WERI-Rb-1 (cell line): ENCODE measurements around the gene KCNC3.
A peak's percentile ranks its signal among the peaks of the same experiment; 100 is the strongest.

Experiments used
- DNase-seq: peaks from one replicate; pipeline ENCODE4 v3.0.0-alpha.2; 2020
- H3K27ac ChIP-seq: fragments of 250-450 bp; sonication (Bioruptor Pico); 2 replicates; pipeline ENCODE4 v1.5.1; 2020; ENCODE audit warnings: mild to moderate bottlenecking, moderate library complexity
- H3K27me3 ChIP-seq: fragments of 250-450 bp; sonication (Bioruptor Pico); 2 replicates; pipeline ENCODE4 v1.5.1; 2021; ENCODE audit warnings: mild to moderate bottlenecking, low read depth, moderate library complexity; ENCODE audit not compliant: insufficient read depth, severe bottlenecking
- H3K36me3 ChIP-seq: fragments of 250-450 bp; sonication (Bioruptor Pico); 2 replicates; pipeline ENCODE4 v1.5.1; 2020; ENCODE audit warnings: mild to moderate bottlenecking, moderate library complexity
- H3K4me3 ChIP-seq: 2 replicates; pipeline ENCODE4 v1.5.1; 2011; ENCODE audit warnings: low read depth, mild to moderate bottlenecking, control low read depth, low read length
- H3K9me3 ChIP-seq: fragments of 250-450 bp; sonication (Bioruptor Pico); 2 replicates; pipeline ENCODE4 v1.5.1; 2021; ENCODE audit warnings: mild to moderate bottlenecking, moderate library complexity; ENCODE audit not compliant: severe bottlenecking
- TF ChIP-seq, protein P1 (sequence below): IDR thresholded peaks from 2 replicates; pipeline ENCODE4 v1.5.1; 2011; ENCODE audit warnings: low read depth, mild to moderate bottlenecking, control low read depth, inconsistent platforms, low read length

Gene KCNC3

DNA sequence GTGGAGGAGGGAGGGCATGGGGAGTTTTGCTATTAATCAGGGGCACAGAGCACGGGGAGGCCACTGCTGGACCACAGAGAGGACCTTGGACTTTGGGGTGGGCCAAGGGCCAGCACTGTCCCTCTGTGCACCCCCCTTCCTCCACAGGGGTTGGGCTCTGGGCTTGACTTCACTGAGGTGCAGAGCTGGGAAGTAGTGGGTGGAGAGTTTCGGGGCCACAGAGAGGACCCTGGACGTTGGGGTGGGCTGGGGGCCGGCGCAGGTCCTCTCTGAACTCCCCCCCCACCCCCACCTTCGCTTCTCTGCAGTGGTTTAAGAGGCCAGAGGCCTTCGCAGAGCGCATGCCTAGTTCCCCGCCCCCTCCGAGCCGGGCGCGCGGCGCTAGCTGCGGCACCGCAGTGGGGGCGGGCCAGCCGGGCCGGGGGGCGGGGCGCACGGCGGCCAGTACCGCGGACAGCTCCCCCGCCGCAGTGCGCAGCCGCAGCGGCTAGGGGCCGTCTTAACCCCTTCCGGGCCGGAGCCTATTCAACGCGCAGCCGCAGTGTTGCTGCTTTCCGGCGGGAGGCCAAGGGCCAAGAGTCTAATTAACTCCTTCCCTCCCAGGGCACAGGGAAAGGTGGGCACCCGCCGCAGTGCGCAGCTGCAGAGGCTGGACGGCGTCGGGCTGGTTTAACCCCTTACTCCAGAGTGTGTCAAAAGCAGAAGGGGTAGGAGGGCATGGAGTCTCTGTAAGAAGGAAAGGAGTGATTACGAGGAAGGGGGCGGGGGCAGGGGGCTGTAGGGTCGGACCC is 3.7 kb downstream of the KCNC3 start:
- TF ChIP-seq, protein P1, sequence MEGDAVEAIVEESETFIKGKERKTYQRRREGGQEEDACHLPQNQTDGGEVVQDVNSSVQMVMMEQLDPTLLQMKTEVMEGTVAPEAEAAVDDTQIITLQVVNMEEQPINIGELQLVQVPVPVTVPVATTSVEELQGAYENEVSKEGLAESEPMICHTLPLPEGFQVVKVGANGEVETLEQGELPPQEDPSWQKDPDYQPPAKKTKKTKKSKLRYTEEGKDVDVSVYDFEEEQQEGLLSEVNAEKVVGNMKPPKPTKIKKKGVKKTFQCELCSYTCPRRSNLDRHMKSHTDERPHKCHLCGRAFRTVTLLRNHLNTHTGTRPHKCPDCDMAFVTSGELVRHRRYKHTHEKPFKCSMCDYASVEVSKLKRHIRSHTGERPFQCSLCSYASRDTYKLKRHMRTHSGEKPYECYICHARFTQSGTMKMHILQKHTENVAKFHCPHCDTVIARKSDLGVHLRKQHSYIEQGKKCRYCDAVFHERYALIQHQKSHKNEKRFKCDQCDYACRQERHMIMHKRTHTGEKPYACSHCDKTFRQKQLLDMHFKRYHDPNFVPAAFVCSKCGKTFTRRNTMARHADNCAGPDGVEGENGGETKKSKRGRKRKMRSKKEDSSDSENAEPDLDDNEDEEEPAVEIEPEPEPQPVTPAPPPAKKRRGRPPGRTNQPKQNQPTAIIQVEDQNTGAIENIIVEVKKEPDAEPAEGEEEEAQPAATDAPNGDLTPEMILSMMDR = no peak
- no peaks in the 10 kb centered on the region for H3K27me3 ChIP-seq
- peak overlapping the region; percentile 90 for H3K27ac ChIP-seq
- peak; percentile 93 for DNase-seq
- H3K36me3 ChIP-seq = peaks cover 9% of the 10 kb centered on the region
- H3K4me3 ChIP-seq = peak overlapping the region; percentile 40
- H3K9me3 ChIP-seq = no peaks in the 10 kb centered on the region

DNA sequence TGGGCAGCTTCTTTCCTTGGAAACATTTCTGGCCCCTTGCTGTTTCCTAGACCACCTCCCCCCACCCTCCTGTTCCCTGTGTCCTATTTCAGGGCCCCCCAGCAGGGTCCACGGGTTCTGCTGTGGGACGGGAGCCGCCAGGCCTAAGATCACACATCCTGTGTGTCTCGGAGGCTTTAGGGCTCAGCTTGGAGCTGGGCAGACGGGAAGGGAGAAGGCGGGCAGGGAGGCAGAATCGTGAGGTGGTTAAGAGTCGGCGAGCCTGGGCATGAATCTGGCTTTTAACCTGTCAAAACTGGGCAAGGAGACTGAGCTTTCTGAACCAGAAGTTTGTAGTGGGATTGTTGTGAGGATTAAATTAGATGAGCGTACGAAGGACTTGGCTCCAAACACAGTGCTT is 4.8 kb downstream of the KCNC3 start:
- Histone ChIP-seq H3K27ac (peak overlapping the region; percentile 90), H3K9me3 (no peaks in the 10 kb centered on the region), H3K4me3 (no peak overlapping the region), H3K36me3 (peaks cover 9% of the 10 kb centered on the region), H3K27me3 (no peaks in the 10 kb centered on the region)
- TF ChIP-seq, protein P1 = no peak
- DNase-seq = no peak

DNA sequence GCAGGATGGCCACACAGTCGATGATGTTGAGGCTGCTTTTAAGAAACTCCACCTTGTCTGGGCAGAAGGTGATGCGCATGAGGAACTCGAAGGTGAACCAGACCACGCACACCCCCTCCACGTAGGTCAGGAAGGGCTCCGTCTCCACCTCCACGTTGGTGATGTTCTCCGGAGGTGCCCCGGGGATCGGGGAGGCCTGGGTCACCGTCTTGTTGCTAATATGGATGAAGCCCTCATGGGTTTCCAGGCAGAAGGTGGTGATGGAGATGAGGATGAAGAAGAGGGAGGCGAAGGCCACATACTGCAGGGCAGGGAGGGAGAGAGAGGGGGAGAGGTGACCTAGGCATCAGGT is 5.4 kb downstream of the KCNC3 start:
- peak overlapping the region; percentile 90 for H3K27ac ChIP-seq
- peaks cover 9% of the 10 kb centered on the region for H3K36me3 ChIP-seq
- no peak for DNase-seq
- no peak overlapping the region for H3K4me3 ChIP-seq
- TF ChIP-seq, protein P1 = no peak
- no peaks in the 10 kb centered on the region for H3K9me3 ChIP-seq
- H3K27me3 ChIP-seq = no peaks in the 10 kb centered on the region

DNA sequence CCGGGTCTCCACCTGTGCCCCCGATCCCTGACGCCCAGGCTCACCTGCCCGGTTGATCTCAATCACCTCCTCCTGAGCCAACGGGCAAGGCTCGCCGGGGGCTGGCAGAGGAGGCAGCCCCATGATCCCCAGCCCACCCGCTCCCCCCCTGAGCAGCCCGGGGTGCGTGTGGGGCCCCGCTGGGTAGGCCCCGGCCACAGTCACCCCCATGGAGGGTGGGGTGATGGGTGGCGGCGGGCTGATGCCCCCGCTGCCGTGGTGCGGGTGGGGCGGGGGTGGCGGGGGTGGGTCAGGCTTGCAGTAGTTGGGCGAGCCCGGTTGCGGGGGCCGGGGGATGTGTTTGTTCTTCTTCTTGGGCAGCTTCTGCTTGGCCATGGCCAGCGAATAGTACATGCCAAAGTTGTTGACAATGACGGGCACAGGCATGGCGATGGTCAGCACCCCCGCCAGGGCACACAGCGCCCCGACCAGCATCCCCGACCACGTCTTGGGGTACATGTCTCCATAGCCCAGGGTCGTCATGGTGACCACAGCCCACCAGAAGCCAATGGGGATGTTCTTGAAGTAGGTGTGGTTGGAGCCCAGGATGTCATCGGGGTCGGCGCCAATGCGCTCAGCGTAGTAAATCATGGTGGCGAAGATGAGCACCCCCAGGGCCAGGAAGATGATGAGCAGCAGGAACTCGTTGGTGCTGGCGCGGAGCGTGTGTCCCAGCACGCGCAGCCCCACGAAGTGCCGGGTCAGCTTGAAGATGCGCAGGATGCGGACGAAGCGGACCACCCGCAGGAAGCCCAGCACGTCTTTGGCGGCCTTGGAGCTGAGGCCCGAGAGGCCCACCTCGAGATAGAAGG is 6.0 kb downstream of the KCNC3 start:
- Histone ChIP-seq H3K9me3 (no peaks in the 10 kb centered on the region), H3K27ac (no peak overlapping the region; the same call in 1 of the 2 replicates), H3K4me3 (no peak overlapping the region), H3K36me3 (peaks cover 9% of the 10 kb centered on the region), H3K27me3 (no peaks in the 10 kb centered on the region)
- TF ChIP-seq, protein P1 = no peak
- DNase-seq = no peak

DNA sequence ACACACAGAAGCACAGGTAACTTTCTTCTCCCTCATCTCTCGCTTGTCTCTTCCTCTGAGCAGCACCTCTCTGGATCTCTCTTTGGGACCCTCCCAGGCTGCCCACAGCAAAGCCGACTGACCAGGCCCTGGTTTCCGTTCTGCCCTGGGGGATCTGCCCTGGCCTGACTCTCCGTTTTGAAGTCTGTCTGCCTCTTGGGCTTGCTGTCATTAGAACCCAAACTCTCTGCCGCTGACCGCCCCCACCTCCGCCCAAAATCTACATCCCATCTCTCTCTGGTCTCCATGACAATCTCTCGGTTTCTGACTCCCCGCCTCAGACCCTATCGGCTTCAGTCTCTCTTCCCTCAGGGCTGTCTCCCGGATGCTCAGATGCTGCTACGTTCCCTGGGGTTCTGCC is 6.9 kb downstream of the KCNC3 start:
- no peak for DNase-seq
- no peaks in the 10 kb centered on the region for H3K27me3 ChIP-seq
- H3K27ac ChIP-seq = no peak overlapping the region
- peaks cover 9% of the 10 kb centered on the region for H3K36me3 ChIP-seq
- TF ChIP-seq, protein P1 = no peak
- no peak overlapping the region for H3K4me3 ChIP-seq
- no peaks in the 10 kb centered on the region for H3K9me3 ChIP-seq
